OCI-LY1 (cell line): ENCODE results near the gene PSAPL1.

Experiments
- H2AFZ ChIP-seq: fragments of 200-600 bp; sonication (generic), shearing (Covaris generic); 2 replicates; pipeline ENCODE4 v1.6.0; 2014; ENCODE audit warnings: antibody characterized with exemption, mild to moderate bottlenecking, low read length
- H3F3A ChIP-seq: fragments of 200-600 bp; sonication (generic), shearing (Covaris generic); 2 replicates; pipeline ENCODE4 v1.6.0; 2014; ENCODE audit warnings: mild to moderate bottlenecking, antibody characterized with exemption, low read length, moderate library complexity; ENCODE audit not compliant: insufficient read depth
- H3K27ac ChIP-seq: fragments of 200-600 bp; sonication (generic); 2 replicates; pipeline ENCODE4 v1.5.1; 2014; ENCODE audit warnings: low read length, mixed run types, mild to moderate bottlenecking, low read depth; ENCODE audit not compliant: poor library complexity, severe bottlenecking
- H3K27me3 ChIP-seq: fragments of 200-600 bp; sonication (generic); 2 replicates; pipeline ENCODE4 v1.6.0; 2014; ENCODE audit warnings: antibody characterized with exemption, mild to moderate bottlenecking, low read length, moderate library complexity; ENCODE audit not compliant: insufficient read depth
- H3K36me3 ChIP-seq: fragments of 200-600 bp; sonication (generic); 2 replicates; pipeline ENCODE4 v1.6.1; 2014; ENCODE audit warnings: mild to moderate bottlenecking, antibody characterized with exemption, low read length, moderate library complexity, mixed read lengths; ENCODE audit not compliant: insufficient read depth
- H3K4me1 ChIP-seq: fragments of 200-600 bp; sonication (generic); 2 replicates; pipeline ENCODE4 v1.5.1; 2014; ENCODE audit warnings: mild to moderate bottlenecking, low read length, moderate library complexity; ENCODE audit not compliant: insufficient read depth, severe bottlenecking
- H3K4me2 ChIP-seq: fragments of 200-600 bp; sonication (generic), shearing (Covaris generic); 2 replicates; pipeline ENCODE4 v1.6.1; 2014; ENCODE audit warnings: low read length
- H3K4me3 ChIP-seq: fragments of 200-600 bp; sonication (generic); 2 replicates; pipeline ENCODE4 v1.5.1; 2014; ENCODE audit warnings: low read length, low read depth, mild to moderate bottlenecking, mixed read lengths; ENCODE audit not compliant: poor library complexity, severe bottlenecking
- H3K79me2 ChIP-seq: fragments of 200-600 bp; shearing (Covaris generic); 2 replicates; pipeline ENCODE4 v1.6.1; 2016; ENCODE audit warnings: mixed run types, low read length, mixed read lengths; ENCODE audit not compliant: insufficient read depth
- H3K9ac ChIP-seq: fragments of 200-600 bp; sonication (generic), shearing (Covaris generic); 2 replicates; pipeline ENCODE4 v1.6.1; 2014; ENCODE audit warnings: mild to moderate bottlenecking, low read length, mixed read lengths
- H3K9me2 ChIP-seq: fragments of 200-600 bp; sonication (generic), shearing (Covaris generic); 2 replicates; pipeline ENCODE4 v1.6.1; 2014; ENCODE audit warnings: low read depth, mild to moderate bottlenecking, low read length, mixed read lengths
- H3K9me3 ChIP-seq: fragments of 200-600 bp; shearing (Covaris generic); 2 replicates; pipeline ENCODE4 v1.6.1; 2014; ENCODE audit warnings: low read length, mixed read lengths
- H4K20me1 ChIP-seq: fragments of 200-600 bp; sonication (generic), shearing (Covaris generic); 2 replicates; pipeline ENCODE4 v1.6.0; 2016; ENCODE audit warnings: mild to moderate bottlenecking, low read length; ENCODE audit not compliant: insufficient read depth
- EZH2 ChIP-seq: fragments of 200-600 bp; sonication (generic), shearing (Covaris generic); IDR thresholded peaks from 2 replicates; pipeline ENCODE4 v1.8.0; 2017; ENCODE audit warnings: borderline replicate concordance, mixed run types, mild to moderate bottlenecking, antibody characterized with exemption, low read length, moderate library complexity, mixed read lengths
- TF ChIP-seq, protein P1 (sequence below): fragments of 200-600 bp; sonication (generic), shearing (Covaris generic); IDR thresholded peaks from 2 replicates; pipeline ENCODE4 v1.5.1; 2017; ENCODE audit warnings: mild to moderate bottlenecking, antibody characterized with exemption, low read length, moderate library complexity, mixed read lengths

Gene PSAPL1

GRCh38 chr4:7408166-7408565 lies 26.6 kb downstream of the PSAPL1 start:
- Histone ChIP-seq H3K9me2 (no peaks in the 10 kb centered on the region), H3K4me1 (no peaks in the 10 kb centered on the region), H3F3A (no peaks in the 10 kb centered on the region), H4K20me1 (no peaks in the 10 kb centered on the region), H3K27ac (no peak overlapping the region), H3K79me2 (no peaks in the 10 kb centered on the region), H2AFZ (no peak overlapping the region), H3K9me3 (no peaks in the 10 kb centered on the region), H3K27me3 (no peaks in the 10 kb centered on the region), H3K4me3 (no peak overlapping the region), H3K36me3 (no peaks in the 10 kb centered on the region), H3K4me2 (no peak overlapping the region), H3K9ac (no peak overlapping the region)
- no peak for TF ChIP-seq EZH2
- TF ChIP-seq, protein P1, sequence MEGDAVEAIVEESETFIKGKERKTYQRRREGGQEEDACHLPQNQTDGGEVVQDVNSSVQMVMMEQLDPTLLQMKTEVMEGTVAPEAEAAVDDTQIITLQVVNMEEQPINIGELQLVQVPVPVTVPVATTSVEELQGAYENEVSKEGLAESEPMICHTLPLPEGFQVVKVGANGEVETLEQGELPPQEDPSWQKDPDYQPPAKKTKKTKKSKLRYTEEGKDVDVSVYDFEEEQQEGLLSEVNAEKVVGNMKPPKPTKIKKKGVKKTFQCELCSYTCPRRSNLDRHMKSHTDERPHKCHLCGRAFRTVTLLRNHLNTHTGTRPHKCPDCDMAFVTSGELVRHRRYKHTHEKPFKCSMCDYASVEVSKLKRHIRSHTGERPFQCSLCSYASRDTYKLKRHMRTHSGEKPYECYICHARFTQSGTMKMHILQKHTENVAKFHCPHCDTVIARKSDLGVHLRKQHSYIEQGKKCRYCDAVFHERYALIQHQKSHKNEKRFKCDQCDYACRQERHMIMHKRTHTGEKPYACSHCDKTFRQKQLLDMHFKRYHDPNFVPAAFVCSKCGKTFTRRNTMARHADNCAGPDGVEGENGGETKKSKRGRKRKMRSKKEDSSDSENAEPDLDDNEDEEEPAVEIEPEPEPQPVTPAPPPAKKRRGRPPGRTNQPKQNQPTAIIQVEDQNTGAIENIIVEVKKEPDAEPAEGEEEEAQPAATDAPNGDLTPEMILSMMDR, result no peak

DNA sequence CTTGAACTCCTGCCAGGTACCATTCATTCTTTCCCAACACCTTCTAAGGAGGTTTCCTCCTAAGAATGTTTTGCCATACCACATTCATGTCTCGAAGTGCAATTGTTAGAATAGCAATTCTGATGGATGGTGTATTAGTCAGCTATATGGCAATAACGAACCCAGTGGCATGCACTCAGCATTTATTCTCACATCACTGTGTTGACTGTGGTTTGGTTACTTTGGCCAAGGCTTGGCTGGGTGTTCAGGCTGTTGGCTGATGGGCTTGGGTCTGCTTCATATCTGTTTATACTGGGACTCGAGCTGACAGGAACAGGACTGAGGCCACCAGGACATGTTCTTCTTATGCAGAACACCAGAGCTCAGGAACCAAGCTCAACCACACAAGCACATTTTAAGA lies 31.7 kb downstream of the PSAPL1 start:
- no peaks in the 10 kb centered on the region for H3K9me2 ChIP-seq

GRCh38 chr4:7402526-7402925 lies 32.2 kb downstream of the PSAPL1 start:
- no peak for TF ChIP-seq EZH2
- TF ChIP-seq, protein P1, result no peak
- Histone ChIP-seq H3K9me2 (no peaks in the 10 kb centered on the region), H3K9ac (no peak overlapping the region), H3K36me3 (no peaks in the 10 kb centered on the region), H3K4me3 (no peak overlapping the region), H2AFZ (no peak overlapping the region), H3K9me3 (no peaks in the 10 kb centered on the region), H4K20me1 (no peaks in the 10 kb centered on the region), H3K4me2 (no peak overlapping the region), H3K27ac (no peak overlapping the region), H3K27me3 (no peaks in the 10 kb centered on the region), H3F3A (no peaks in the 10 kb centered on the region), H3K4me1 (no peaks in the 10 kb centered on the region), H3K79me2 (no peaks in the 10 kb centered on the region)

More for the DNA sequence above, 31.7 kb downstream of the PSAPL1 start:
- Histone ChIP-seq H3K4me2 (no peak overlapping the region), H3K27ac (no peak overlapping the region), H3K9me3 (no peaks in the 10 kb centered on the region), H3K79me2 (no peaks in the 10 kb centered on the region), H3K27me3 (no peaks in the 10 kb centered on the region), H3K9ac (no peak overlapping the region), H4K20me1 (no peaks in the 10 kb centered on the region), H3K4me1 (no peaks in the 10 kb centered on the region), H3K4me3 (no peak overlapping the region), H2AFZ (no peak overlapping the region), H3F3A (no peaks in the 10 kb centered on the region), H3K36me3 (no peaks in the 10 kb centered on the region)
- TF ChIP-seq, protein P1, result no peak
- TF ChIP-seq EZH2, result no peak
